T-cell (primary cell): ENCODE results near the gene SCTR. TPM values are rescaled to one million over a fixed set of nuclear protein-coding genes. Genes with fewer than 3 reads are reported as not detected.

Source experiments
- ATAC-seq, 4 experiments: fragments of 200-7000 bp in 3 of 4; fragments of 150-1000 bp in 1 of 4; cut with Tn5 transposase; replicated peaks in 1 of 4; 1 replicate in 3 of 4; 2 replicates in 1 of 4; pipeline ENCODE4 v1.10.0; 2021; ENCODE audit warnings: moderate library complexity in 3 of 4, mild to moderate bottlenecking in 2 of 4, moderate number of reproducible peaks in 1 of 4
- CTCF ChIA-PET, 2 donors: fragments of 300-600 bp; sonication (Branson Sonifier 250); formaldehyde crosslinking; loops; one replicate each; lab custom pipeline; 2022; ENCODE audit warnings: antibody characterized with exemption in 2 of 2; lab: Charles Lee
- POLR2A ChIA-PET, 2 donors: fragments of 300-600 bp; sonication (Branson Sonifier 250); formaldehyde crosslinking; loops; one replicate each; lab custom pipeline; 2022; ENCODE audit warnings: antibody characterized with exemption in 2 of 2; lab: Charles Lee
- DNase-seq, 35 experiments: peaks; one replicate each; pipeline versions ENCODE4 v3.0.0 to v3.0.0-alpha.2; 2013 to 2023
- H3K27ac ChIP-seq: one replicate; pipeline ENCODE4 v1.5.1; 2013; ENCODE audit warnings: low read length
- H3K27me3 ChIP-seq, 2 experiments: replicated peaks in 1 of 2; 1 replicate in 1 of 2; 2 replicates in 1 of 2; pipeline versions ENCODE4 v1.6.1 to v1.7.0; 2013; ENCODE audit warnings: low read length in 1 of 2, mixed read lengths in 1 of 2; ENCODE audit not compliant: control insufficient read depth in 2 of 2, insufficient read depth in 2 of 2; ENCODE audit errors: extremely low read depth in 1 of 2
- H3K36me3 ChIP-seq, 2 donors: 1 replicate in 1 of 2; 2 replicates in 1 of 2; pipeline versions ENCODE4 v1.6.1 to v1.7.0; 2013; ENCODE audit warnings: low read length in 1 of 2; ENCODE audit not compliant: control insufficient read depth in 2 of 2, insufficient read depth in 1 of 2; ENCODE audit errors: extremely low read depth in 1 of 2
- H3K4me1 ChIP-seq, 2 experiments: 1 replicate in 1 of 2; 2 replicates in 1 of 2; pipeline versions ENCODE4 v1.6.1 to v1.7.0; 2013; ENCODE audit warnings: low read length in 2 of 2, mixed read lengths in 1 of 2; ENCODE audit not compliant: insufficient read depth in 2 of 2, control insufficient read depth in 1 of 2; ENCODE audit errors: extremely low read depth in 1 of 2
- H3K4me3 ChIP-seq, 2 donors: 1 replicate in 1 of 2; 2 replicates in 1 of 2; pipeline versions ENCODE4 v1.5.1 to v1.7.0; 2013; ENCODE audit warnings: mild to moderate bottlenecking in 2 of 2, low read length in 1 of 2, moderate library complexity in 1 of 2; ENCODE audit not compliant: control insufficient read depth in 1 of 2; ENCODE audit errors: extremely low read depth in 1 of 2
- H3K9me3 ChIP-seq: 2 replicates; pipeline ENCODE4 v1.7.0; 2013
- H3K27ac Mint-ChIP-seq, 2 donors: one replicate each; pipeline ENCODE4 v1.8.0; 2020 to 2021; ENCODE audit warnings: mild to moderate bottlenecking in 2 of 2, mixed read lengths in 2 of 2
- H3K27me3 Mint-ChIP-seq, 2 donors: one replicate each; pipeline ENCODE4 v1.8.0; 2021 to 2022; ENCODE audit warnings: mixed read lengths in 2 of 2
- H3K36me3 Mint-ChIP-seq: one replicate; pipeline ENCODE4 v1.8.0; 2021; ENCODE audit warnings: mixed read lengths
- H3K4me1 Mint-ChIP-seq, 3 donors: one replicate each; pipeline ENCODE4 v1.8.0; 2020 to 2022; ENCODE audit warnings: mixed read lengths in 3 of 3, mild to moderate bottlenecking in 1 of 3
- H3K4me3 Mint-ChIP-seq, 3 donors: one replicate each; pipeline ENCODE4 v1.8.0; 2020 to 2022; ENCODE audit warnings: mild to moderate bottlenecking in 3 of 3, mixed read lengths in 3 of 3, moderate library complexity in 3 of 3
- H3K9me3 Mint-ChIP-seq, 3 donors: one replicate each; pipeline ENCODE4 v1.8.0; 2020 to 2022; ENCODE audit warnings: mixed read lengths in 3 of 3
- WGBS: methylation state at CpG from one replicate; pipeline ENCODE4 v1.1.5; 2013; ENCODE audit warnings: missing lambda C conversion rate; ENCODE audit not compliant: insufficient coverage; 5-methylcytosine and 5-hydroxymethylcytosine counted together
- total RNA-seq, 35 experiments: library from RNA in 6 of 35; stranded (reverse) in 6 of 35; fragments of 120-200 nt in 1 of 35; gene quantifications; one replicate each; pipeline versions ENCODE4 v1.2.1 to v1.2.4 and lab custom pipeline; 2013 to 2026

SCTR gene
- total RNA-seq, 5 donors from 2014 or later (not counting 1 experiment from before 2014, with no cell fraction given), result not detected

GRCh38 chr2:119435953-119436297 is 88.4 kb downstream of the SCTR start:
- H3K4me1 ChIP-seq, result peaks cover 0 to 12% of the 10 kb centered on the region in 2 experiments
- H3K27ac ChIP-seq, result no peak overlapping the region
- no peaks in the 10 kb centered on the region for H3K36me3 Mint-ChIP-seq
- ChIA-PET POLR2A (no interaction called here), CTCF (no interaction called here)
- DNase-seq (no peak), ATAC-seq (no peak)
- H3K27me3 Mint-ChIP-seq, result peaks cover 30 to 55% of the 10 kb centered on the region in 2 donors
- no peaks in the 10 kb centered on the region for H3K9me3 Mint-ChIP-seq
- H3K4me1 Mint-ChIP-seq, result peaks cover 6 to 11% (median 10%) of the 10 kb centered on the region in 3 donors
- H3K4me3 Mint-ChIP-seq, result no peak overlapping the region
- H3K36me3 ChIP-seq, result no peaks in the 10 kb centered on the region
- WGBS, result 64% methylated on average over 7 of the region's 7 CpGs
- no peaks in the 10 kb centered on the region for H3K9me3 ChIP-seq
- H3K27me3 ChIP-seq, result peaks cover 0 to 71% of the 10 kb centered on the region in 2 experiments
- no peak overlapping the region for H3K27ac Mint-ChIP-seq
- H3K4me3 ChIP-seq, result no peak overlapping the region

GRCh38 chr2:119435081-119435952 is 89.0 kb downstream of the SCTR start:
- no peak overlapping the region for H3K27ac Mint-ChIP-seq
- ATAC-seq (no peak), DNase-seq (no peak)
- H3K4me3 Mint-ChIP-seq, result no peak overlapping the region
- WGBS, result 79% methylated on average over 4 of the region's 6 CpGs
- H3K4me1 Mint-ChIP-seq, result peaks cover 6 to 12% (median 10%) of the 10 kb centered on the region in 3 donors
- Histone ChIP-seq H3K9me3 (no peaks in the 10 kb centered on the region), H3K27ac (no peak overlapping the region), H3K4me3 (no peak overlapping the region), H3K36me3 (no peaks in the 10 kb centered on the region), H3K4me1 (peaks cover 0 to 12% of the 10 kb centered on the region in 2 experiments), H3K27me3 (peaks cover 0 to 74% of the 10 kb centered on the region in 2 experiments)
- ChIA-PET CTCF (no interaction called here), POLR2A (no interaction called here)
- no peaks in the 10 kb centered on the region for H3K36me3 Mint-ChIP-seq
- peaks cover 33 to 61% of the 10 kb centered on the region in 2 donors for H3K27me3 Mint-ChIP-seq
- no peaks in the 10 kb centered on the region for H3K9me3 Mint-ChIP-seq

GRCh38 chr2:119434664-119435063 is 89.6 kb downstream of the SCTR start:
- no peak overlapping the region for H3K27ac ChIP-seq
- peaks cover 0 to 74% of the 10 kb centered on the region in 2 experiments for H3K27me3 ChIP-seq
- H3K4me1 Mint-ChIP-seq, result peaks cover 6 to 12% (median 10%) of the 10 kb centered on the region in 3 donors
- ATAC-seq (no peak), DNase-seq (no peak)
- H3K27ac Mint-ChIP-seq, result no peak overlapping the region
- H3K27me3 Mint-ChIP-seq, result peaks cover 38 to 65% of the 10 kb centered on the region in 2 donors
- no peaks in the 10 kb centered on the region for H3K9me3 Mint-ChIP-seq
- no peaks in the 10 kb centered on the region for H3K36me3 Mint-ChIP-seq
- no peak overlapping the region for H3K4me3 ChIP-seq
- 100% methylated on average over 2 of the region's 6 CpGs for WGBS
- H3K4me3 Mint-ChIP-seq, result no peak overlapping the region
- POLR2A ChIA-PET, result no interaction called here
- no peaks in the 10 kb centered on the region for H3K9me3 ChIP-seq
- peaks cover 0 to 12% of the 10 kb centered on the region in 2 experiments for H3K4me1 ChIP-seq
- no peaks in the 10 kb centered on the region for H3K36me3 ChIP-seq
- CTCF ChIA-PET, result interaction anchor here in 1 of 2 donors (0.7 kb wide), 1 partner anchor 39 kb away, joined by 3 read pairs; no protein-coding TSS in a partner anchor

GRCh38 chr2:119433636-119434327 is 90.5 kb downstream of the SCTR start:
- peaks cover 41 to 70% of the 10 kb centered on the region in 2 donors for H3K27me3 Mint-ChIP-seq
- no peaks in the 10 kb centered on the region for H3K36me3 Mint-ChIP-seq
- H3K4me1 Mint-ChIP-seq, result peaks cover 6 to 12% (median 10%) of the 10 kb centered on the region in 3 donors
- no peaks in the 10 kb centered on the region for H3K36me3 ChIP-seq
- ChIA-PET CTCF (no interaction called here), POLR2A (no interaction called here)
- no peaks in the 10 kb centered on the region for H3K9me3 ChIP-seq
- H3K27ac Mint-ChIP-seq, result no peak overlapping the region
- H3K4me3 Mint-ChIP-seq, result no peak overlapping the region
- no peak overlapping the region for H3K27ac ChIP-seq
- H3K9me3 Mint-ChIP-seq, result no peaks in the 10 kb centered on the region
- no peak for ATAC-seq
- peaks cover 0 to 75% of the 10 kb centered on the region in 2 experiments for H3K27me3 ChIP-seq
- no peak for DNase-seq
- peaks cover 0 to 12% of the 10 kb centered on the region in 2 experiments for H3K4me1 ChIP-seq
- H3K4me3 ChIP-seq, result no peak overlapping the region
- 83% methylated on average over 1 of the region's 10 CpGs for WGBS

- ATAC-seq (no peak), DNase-seq (no peak)
- Mint-ChIP-seq H3K27me3 (peaks cover 40 to 71% of the 10 kb centered on the region in 2 donors), H3K27ac (no peak overlapping the region), H3K36me3 (no peaks in the 10 kb centered on the region), H3K4me1 (peaks cover 6 to 12% (median 10%) of the 10 kb centered on the region in 3 donors), H3K9me3 (no peaks in the 10 kb centered on the region), H3K4me3 (peak overlapping the region in 1 of 3 donors; percentile 72)
- POLR2A ChIA-PET, result no interaction called here
- CTCF ChIA-PET, result no interaction called here
- 85% methylated on average over 5 of the region's 17 CpGs for WGBS
- Histone ChIP-seq H3K4me1 (peaks cover 0 to 12% of the 10 kb centered on the region in 2 experiments), H3K27me3 (peaks cover 0 to 73% of the 10 kb centered on the region in 2 experiments), H3K36me3 (no peaks in the 10 kb centered on the region), H3K4me3 (no peak overlapping the region), H3K27ac (no peak overlapping the region), H3K9me3 (no peaks in the 10 kb centered on the region)
These were observed 91.3 kb downstream of the SCTR start for GRCh38 chr2:119432851-119433522.
